Mesothelial cell of epicardium (in vitro differentiated cells): ENCODE data around the gene KCNMA1. TPM values are rescaled to one million over a fixed set of nuclear protein-coding genes. Genes with fewer than 3 reads are reported as not detected.

Source experiments
- DNase-seq, 2 experiments: peaks; one replicate each; pipeline ENCODE4 v3.0.0; 2021; ENCODE audit warnings: low spot score in 2 of 2; ENCODE audit not compliant: unreplicated experiment in 2 of 2
- H3K27ac Mint-ChIP-seq: 2 replicates; pipeline ENCODE4 v1.8.0; 2021; ENCODE audit warnings: mixed read lengths
- H3K27me3 Mint-ChIP-seq: 2 replicates; pipeline ENCODE4 v1.8.0; 2021; ENCODE audit warnings: low read depth, mixed read lengths
- H3K36me3 Mint-ChIP-seq: 2 replicates; pipeline ENCODE4 v1.8.0; 2021; ENCODE audit warnings: mixed read lengths
- H3K4me1 Mint-ChIP-seq: 2 replicates; pipeline ENCODE4 v1.8.0; 2021; ENCODE audit warnings: mixed read lengths
- H3K4me3 Mint-ChIP-seq: 2 replicates; pipeline ENCODE4 v1.8.0; 2021; ENCODE audit warnings: mild to moderate bottlenecking, moderate library complexity, mixed read lengths
- H3K9me3 Mint-ChIP-seq: 2 replicates; pipeline ENCODE4 v1.8.0; 2021; ENCODE audit warnings: mixed read lengths
- total RNA-seq: library from RNA; stranded (reverse); gene quantifications from 3 replicates; pipeline ENCODE4 v1.2.1, GENCODE V29; 2021
- TF ChIP-seq, protein P1 (sequence below): fragments of 200-600 bp; sonication (generic); IDR thresholded peaks from one replicate; pipeline ENCODE4 v1.5.0; 2021; ENCODE audit warnings: antibody characterized with exemption; ENCODE audit not compliant: unreplicated experiment

Gene KCNMA1
- total RNA-seq, 1 donor from 2014 or later = 44.0 TPM

DNA sequence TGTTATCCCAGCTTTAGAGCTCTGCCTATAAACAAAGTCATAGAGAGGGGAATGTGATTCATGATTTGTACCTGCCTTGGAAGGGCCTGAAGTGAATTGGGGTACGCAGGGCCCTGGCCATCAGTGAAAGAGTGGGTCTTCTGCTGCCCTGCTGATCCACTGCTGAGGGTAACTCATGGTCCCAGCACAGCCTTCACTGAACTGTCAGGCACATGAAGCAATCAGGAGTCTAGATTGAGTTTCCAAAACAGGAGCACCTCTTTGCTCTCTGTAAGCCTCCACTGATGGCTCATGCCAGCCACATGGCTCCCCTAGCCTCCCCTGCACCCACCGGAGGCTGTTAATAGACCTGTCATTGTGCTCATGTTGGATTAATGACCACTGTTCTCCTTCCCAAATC, 217.6 kb downstream of the KCNMA1 start:
- Mint-ChIP-seq H3K4me1 (peaks cover 43% of the 10 kb centered on the region), H3K36me3 (no peaks in the 10 kb centered on the region), H3K27me3 (no peaks in the 10 kb centered on the region), H3K4me3 (no peak overlapping the region), H3K9me3 (no peaks in the 10 kb centered on the region), H3K27ac (no peak overlapping the region)
- no peak for DNase-seq
- TF ChIP-seq, protein P1, sequence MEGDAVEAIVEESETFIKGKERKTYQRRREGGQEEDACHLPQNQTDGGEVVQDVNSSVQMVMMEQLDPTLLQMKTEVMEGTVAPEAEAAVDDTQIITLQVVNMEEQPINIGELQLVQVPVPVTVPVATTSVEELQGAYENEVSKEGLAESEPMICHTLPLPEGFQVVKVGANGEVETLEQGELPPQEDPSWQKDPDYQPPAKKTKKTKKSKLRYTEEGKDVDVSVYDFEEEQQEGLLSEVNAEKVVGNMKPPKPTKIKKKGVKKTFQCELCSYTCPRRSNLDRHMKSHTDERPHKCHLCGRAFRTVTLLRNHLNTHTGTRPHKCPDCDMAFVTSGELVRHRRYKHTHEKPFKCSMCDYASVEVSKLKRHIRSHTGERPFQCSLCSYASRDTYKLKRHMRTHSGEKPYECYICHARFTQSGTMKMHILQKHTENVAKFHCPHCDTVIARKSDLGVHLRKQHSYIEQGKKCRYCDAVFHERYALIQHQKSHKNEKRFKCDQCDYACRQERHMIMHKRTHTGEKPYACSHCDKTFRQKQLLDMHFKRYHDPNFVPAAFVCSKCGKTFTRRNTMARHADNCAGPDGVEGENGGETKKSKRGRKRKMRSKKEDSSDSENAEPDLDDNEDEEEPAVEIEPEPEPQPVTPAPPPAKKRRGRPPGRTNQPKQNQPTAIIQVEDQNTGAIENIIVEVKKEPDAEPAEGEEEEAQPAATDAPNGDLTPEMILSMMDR = no peak

DNA sequence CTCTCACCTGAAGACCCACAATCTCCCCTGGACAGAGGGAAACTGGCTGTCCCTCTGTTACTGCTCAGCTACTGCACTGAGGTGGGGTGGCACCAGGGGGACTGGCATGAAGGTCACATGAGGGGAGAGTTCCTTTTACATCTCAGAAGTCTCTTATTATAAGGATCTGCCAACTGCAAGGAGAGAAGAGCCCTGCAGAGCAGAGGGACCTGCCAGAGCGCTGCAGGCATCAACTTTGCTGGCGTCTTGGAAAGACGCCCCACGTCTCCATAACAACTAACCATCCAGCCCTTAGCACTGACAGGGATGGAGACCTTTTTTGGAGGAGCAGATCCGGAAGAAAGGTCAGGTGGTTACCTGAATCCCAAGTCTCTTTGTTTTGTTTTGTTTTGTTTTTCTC, 218.6 kb downstream of the KCNMA1 start:
- H3K4me3 Mint-ChIP-seq = no peak overlapping the region

DNA sequence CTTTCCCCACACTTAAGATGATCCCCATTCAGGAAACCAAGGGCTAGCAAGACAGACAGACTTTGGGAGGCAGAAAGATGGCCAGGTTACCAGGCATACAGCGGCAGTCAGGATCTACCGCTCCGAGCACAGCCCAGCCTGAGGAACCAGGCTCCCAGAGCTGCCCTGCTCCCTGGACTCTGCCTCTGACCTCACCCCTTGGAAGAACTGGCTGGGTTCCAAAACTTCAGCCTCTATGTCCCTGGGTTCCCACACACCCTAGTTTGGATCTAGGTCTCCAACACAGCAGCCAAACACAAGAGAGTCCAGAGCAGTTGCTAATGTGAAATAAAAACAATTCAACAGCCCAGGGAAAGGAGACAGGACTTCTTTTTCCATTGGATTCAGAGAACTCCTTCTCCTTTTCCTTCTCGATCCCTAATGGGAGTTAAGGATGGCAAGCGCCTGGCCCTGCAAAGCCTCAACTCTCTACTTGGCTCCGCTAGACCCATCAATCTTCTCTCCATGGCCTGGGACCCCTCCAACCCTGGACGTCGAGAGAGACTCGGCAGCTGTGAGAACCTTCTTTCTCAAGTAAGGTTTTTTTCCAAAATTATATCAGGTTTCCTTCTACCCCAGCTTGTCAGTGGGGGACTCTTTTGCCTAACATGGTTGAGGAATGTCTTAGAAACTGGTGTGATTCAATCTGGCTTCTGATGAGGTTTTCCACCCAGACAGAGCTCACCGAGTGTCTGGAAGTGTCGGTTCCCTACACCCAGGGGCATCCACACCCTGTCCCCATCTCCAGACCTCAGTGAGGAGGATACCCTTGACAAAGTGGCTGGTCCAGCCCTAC, 219.6 kb downstream of the KCNMA1 start:
- H3K4me1 Mint-ChIP-seq = peaks cover 32% of the 10 kb centered on the region
- TF ChIP-seq, protein P1 = no peak
- no peak for DNase-seq
- no peaks in the 10 kb centered on the region for H3K36me3 Mint-ChIP-seq
- no peaks in the 10 kb centered on the region for H3K9me3 Mint-ChIP-seq
- no peaks in the 10 kb centered on the region for H3K27me3 Mint-ChIP-seq
- no peak overlapping the region for H3K27ac Mint-ChIP-seq
- no peak overlapping the region for H3K4me3 Mint-ChIP-seq

More for the DNA sequence above, 218.6 kb downstream of the KCNMA1 start:
- Mint-ChIP-seq H3K27ac (no peak overlapping the region), H3K27me3 (no peaks in the 10 kb centered on the region), H3K36me3 (no peaks in the 10 kb centered on the region), H3K4me1 (peaks cover 42% of the 10 kb centered on the region), H3K9me3 (no peaks in the 10 kb centered on the region)
- DNase-seq = no peak
- TF ChIP-seq, protein P1 = no peak

DNA sequence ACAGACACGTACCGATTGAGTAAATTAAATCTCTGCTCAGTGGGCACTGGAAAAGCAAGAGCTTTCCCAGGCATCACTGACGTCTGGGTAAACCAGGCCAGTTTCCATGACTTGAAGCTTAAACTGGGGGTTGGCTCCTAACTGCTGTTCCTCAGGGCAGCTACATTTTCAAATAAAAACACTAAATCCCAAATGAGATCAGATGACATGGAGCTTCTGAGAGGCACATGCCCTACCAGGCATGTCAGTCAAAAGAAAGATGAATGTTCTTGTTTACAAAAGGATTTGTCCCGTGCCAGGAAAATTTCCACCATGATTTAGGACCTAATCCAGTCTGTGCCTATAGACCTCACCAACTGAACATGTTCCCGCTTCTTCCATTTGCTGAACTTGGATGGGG, 220.2 kb downstream of the KCNMA1 start:
- Mint-ChIP-seq H3K36me3 (no peaks in the 10 kb centered on the region), H3K27me3 (no peaks in the 10 kb centered on the region), H3K4me1 (peaks cover 25% of the 10 kb centered on the region), H3K27ac (no peak overlapping the region), H3K9me3 (no peaks in the 10 kb centered on the region), H3K4me3 (no peak overlapping the region)
- no peak for DNase-seq
- TF ChIP-seq, protein P1 = no peak

DNA sequence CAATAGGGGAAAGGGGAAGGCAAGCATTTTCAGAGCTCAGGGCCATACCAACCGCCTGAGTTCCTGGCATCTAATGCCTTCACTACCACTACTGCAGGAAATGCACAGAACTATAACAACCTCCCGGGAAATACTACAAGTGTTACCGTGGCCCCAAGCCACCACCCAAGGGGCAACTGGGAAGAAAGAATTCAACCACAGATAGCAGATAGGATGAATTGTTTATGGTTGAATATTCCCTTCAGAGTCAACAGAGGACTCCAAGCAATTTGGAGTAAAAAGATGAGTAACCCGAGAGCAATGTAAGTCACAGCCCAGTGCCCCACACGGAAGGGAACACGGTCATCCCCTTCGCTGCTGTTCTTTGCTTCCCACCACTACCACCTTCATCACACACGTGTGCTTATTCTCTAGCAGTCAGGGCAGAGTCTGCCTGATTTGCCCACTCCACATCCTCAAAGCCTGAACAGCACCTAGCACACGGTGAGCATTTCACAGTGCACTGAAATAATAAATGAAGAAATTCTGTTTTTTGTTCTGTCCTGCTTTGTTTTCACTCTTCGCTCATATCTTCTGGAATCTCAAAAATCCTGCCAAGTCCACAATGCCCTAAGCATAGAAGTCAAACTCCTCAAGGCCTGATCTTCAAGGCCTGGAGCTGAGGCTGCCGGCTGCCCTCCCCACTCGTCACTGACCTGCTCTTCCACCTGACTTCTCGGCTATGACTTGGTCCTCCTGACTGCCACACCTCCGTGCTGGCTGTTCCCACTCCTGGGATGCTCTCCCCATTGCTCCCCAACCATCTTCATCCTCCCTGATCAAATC, 221.1 kb downstream of the KCNMA1 start:
- Mint-ChIP-seq H3K4me1 (peaks cover 20% of the 10 kb centered on the region), H3K4me3 (no peak overlapping the region)

More for the DNA sequence above, 221.1 kb downstream of the KCNMA1 start:
- DNase-seq = no peak
- Mint-ChIP-seq H3K27ac (peak overlapping the region; percentile 20), H3K27me3 (no peaks in the 10 kb centered on the region), H3K36me3 (no peaks in the 10 kb centered on the region), H3K9me3 (no peaks in the 10 kb centered on the region)
- TF ChIP-seq, protein P1 = no peak
